K562 (cell line): Measurements from ENCODE around the gene CDS2. TPM values are rescaled to one million over a fixed set of nuclear protein-coding genes. Genes with fewer than 3 reads are reported as not detected.

Source experiments
- FOXK2 ChIP-seq, 2 experiments: fragments of 450-650 bp; IDR thresholded peaks in 1 of 2; conservative IDR thresholded peaks in 1 of 2; 2 replicates each; pipeline ENCODE4 v1.6.1; 2016; ENCODE audit warnings: low read depth in 2 of 2, mild to moderate bottlenecking in 1 of 2
- GATA2 ChIP-seq: sonication (generic); formaldehyde crosslinking; IDR thresholded peaks from 2 replicates; pipeline ENCODE4 v1.4.0; 2020; ENCODE audit warnings: mild to moderate bottlenecking, missing genetic modification reagents
- HSF4 ChIP-seq: fragments of 250-450 bp; sonication (Bioruptor Pico); IDR thresholded peaks from 2 replicates; pipeline ENCODE4 v2.1.2; 2022; ENCODE audit warnings: mild to moderate bottlenecking, moderate library complexity, borderline replicate concordance
- MYC ChIP-seq, 2 experiments: fragments of 250-450 bp in 1 of 2; sonication (Bioruptor Pico) in 1 of 2; IDR thresholded peaks; 2 replicates each; pipeline versions ENCODE4 v1.5.1 to v1.6.1; 2012 to 2021; ENCODE audit warnings: low read depth in 2 of 2, borderline replicate concordance in 1 of 2, improper control_type of control experiment in 1 of 2, low read length in 1 of 2, mild to moderate bottlenecking in 1 of 2, moderate library complexity in 1 of 2
- NFE2 ChIP-seq: IDR thresholded peaks from 2 replicates; pipeline ENCODE4 v1.6.1; 2014; ENCODE audit warnings: antibody characterized with exemption, low read depth
- NFYB ChIP-seq: IDR thresholded peaks from 2 replicates; pipeline ENCODE4 v1.6.1; 2011; ENCODE audit warnings: mild to moderate bottlenecking, moderate library complexity; ENCODE audit not compliant: insufficient read length; ENCODE audit errors: extremely low read depth
- RAD21 ChIP-seq, 2 experiments: fragments of 250-450 bp in 1 of 2; fragments of 450-650 bp in 1 of 2; sonication (Bioruptor Pico) in 1 of 2; formaldehyde crosslinking in 1 of 2; IDR thresholded peaks in 1 of 2; conservative IDR thresholded peaks in 1 of 2; 2 replicates each; pipeline versions ENCODE4 v1.4.0 to v1.8.0; 2020 to 2022; ENCODE audit warnings: mild to moderate bottlenecking in 2 of 2, moderate library complexity in 1 of 2
- ZFPM2 ChIP-seq: fragments of 250-450 bp; sonication (Bioruptor Pico); IDR thresholded peaks from 2 replicates; pipeline ENCODE4 v1.5.1; 2022; ENCODE audit warnings: mild to moderate bottlenecking
- polyA plus RNA-seq, 8 experiments: library from polyadenylated mRNA; depleted of rRNA in 4 of 8; stranded (reverse) in 5 of 8; unstranded in 3 of 8; fragments of >200 nt; fragmentation: Nextera tagmentation in 2 of 8; fragmentation: Illumina TruSeq in 1 of 8; extraction: Ambion mirVana in 2 of 8; extraction: Trizol in 1 of 8; gene quantifications; 2 replicates each; pipeline versions ENCODE4 v1.2.1 to v1.2.3, GENCODE V29; 2011 to 2014; ENCODE audit warnings: inconsistent platforms in 1 of 8, missing spikeins in 1 of 8
- total RNA-seq, 7 experiments: library from RNA; depleted of rRNA in 6 of 7; stranded (reverse); fragments of >200 nt in 6 of 7; fragmentation: Illumina TruSeq in 2 of 7; extraction: Trizol in 2 of 7; gene quantifications; 2 replicates each; pipeline versions ENCODE4 v1.2.1 to v1.2.3, GENCODE V29; 2011 to 2021; ENCODE audit warnings: low replicate concordance in 1 of 7
- TF ChIP-seq, protein P1 (sequence below): fragments of 150-350 bp; IDR thresholded peaks from 2 replicates; pipeline ENCODE4 v1.6.1; 2014; ENCODE audit warnings: low read depth, mild to moderate bottlenecking, low read length, borderline replicate concordance
- TF ChIP-seq, protein P2 (sequence below), 3 experiments: IDR thresholded peaks in 2 of 3; conservative IDR thresholded peaks in 1 of 3; 2 replicates each; pipeline ENCODE4 v1.5.1; 2011 to 2012; ENCODE audit warnings: low read length in 3 of 3, mild to moderate bottlenecking in 3 of 3, control low read depth in 2 of 3, improper control_type of control experiment in 1 of 3, inconsistent platforms in 1 of 3, low read depth in 1 of 3, mixed read lengths in 1 of 3, moderate library complexity in 1 of 3; ENCODE audit not compliant: insufficient read depth in 2 of 3
- TF ChIP-seq, protein P3 (sequence below), 2 experiments: fragments of 450-650 bp; formaldehyde crosslinking in 1 of 2; IDR thresholded peaks; 2 replicates each; pipeline versions ENCODE4 v1.4.0 to v1.6.1; 2014 to 2020; ENCODE audit warnings: mild to moderate bottlenecking in 2 of 2, borderline replicate concordance in 1 of 2, low read depth in 1 of 2

Gene CDS2
- total and polyA plus RNA-seq, 9 of the 15 experiments (the other 6 are each of a cell fraction or from before 2014, with no cell fraction given): 6.4 to 46.4 (median 12.2) TPM

DNA sequence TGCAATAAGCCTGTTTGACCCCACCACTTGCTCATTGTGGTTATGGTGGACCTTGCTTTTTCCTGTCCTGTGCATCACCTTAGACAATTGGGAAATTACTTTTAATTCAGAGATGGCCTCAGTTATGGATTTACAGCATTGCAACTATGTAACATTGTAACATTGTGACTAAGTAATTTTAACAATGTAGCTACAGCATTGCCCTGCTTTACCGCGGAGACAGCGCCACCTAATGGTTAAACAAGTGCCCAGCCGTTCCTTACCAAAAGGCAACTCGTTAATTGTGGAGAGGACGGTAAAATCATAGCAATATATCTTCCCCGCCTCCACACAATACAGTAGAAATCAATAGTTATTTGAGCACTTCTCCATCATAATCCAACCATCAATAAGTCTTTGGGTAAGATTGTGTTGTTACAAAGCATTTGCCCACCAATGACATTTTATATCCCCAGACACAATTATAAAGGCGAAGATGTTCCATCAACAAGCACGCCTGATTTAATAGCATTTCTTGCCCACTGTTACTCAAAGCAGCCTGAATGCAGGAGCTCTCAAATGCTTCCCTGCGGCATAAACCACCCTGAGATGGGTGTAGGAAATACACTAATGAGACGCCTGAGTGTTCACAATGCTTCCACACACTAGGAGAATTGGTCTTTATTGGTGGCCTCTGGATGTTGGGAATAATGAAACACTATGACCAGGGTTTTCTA lies 96.3 kb downstream of the CDS2 start (continued):
- peak; percentile 62 to 79 for TF ChIP-seq RAD21 (CRISPR knock-in tag; conservative IDR thresholded peaks at IDR 0.05 in 1 of 2, IDR thresholded peaks at IDR 0.05 in 1 of 2)
- 0 out of 2 replicates have a peak, but pooled peaks have one; percentile 23 for TF ChIP-seq NFE2
- TF ChIP-seq GATA2 (CRISPR knock-in tag): no peak
- TF ChIP-seq, protein P1, sequence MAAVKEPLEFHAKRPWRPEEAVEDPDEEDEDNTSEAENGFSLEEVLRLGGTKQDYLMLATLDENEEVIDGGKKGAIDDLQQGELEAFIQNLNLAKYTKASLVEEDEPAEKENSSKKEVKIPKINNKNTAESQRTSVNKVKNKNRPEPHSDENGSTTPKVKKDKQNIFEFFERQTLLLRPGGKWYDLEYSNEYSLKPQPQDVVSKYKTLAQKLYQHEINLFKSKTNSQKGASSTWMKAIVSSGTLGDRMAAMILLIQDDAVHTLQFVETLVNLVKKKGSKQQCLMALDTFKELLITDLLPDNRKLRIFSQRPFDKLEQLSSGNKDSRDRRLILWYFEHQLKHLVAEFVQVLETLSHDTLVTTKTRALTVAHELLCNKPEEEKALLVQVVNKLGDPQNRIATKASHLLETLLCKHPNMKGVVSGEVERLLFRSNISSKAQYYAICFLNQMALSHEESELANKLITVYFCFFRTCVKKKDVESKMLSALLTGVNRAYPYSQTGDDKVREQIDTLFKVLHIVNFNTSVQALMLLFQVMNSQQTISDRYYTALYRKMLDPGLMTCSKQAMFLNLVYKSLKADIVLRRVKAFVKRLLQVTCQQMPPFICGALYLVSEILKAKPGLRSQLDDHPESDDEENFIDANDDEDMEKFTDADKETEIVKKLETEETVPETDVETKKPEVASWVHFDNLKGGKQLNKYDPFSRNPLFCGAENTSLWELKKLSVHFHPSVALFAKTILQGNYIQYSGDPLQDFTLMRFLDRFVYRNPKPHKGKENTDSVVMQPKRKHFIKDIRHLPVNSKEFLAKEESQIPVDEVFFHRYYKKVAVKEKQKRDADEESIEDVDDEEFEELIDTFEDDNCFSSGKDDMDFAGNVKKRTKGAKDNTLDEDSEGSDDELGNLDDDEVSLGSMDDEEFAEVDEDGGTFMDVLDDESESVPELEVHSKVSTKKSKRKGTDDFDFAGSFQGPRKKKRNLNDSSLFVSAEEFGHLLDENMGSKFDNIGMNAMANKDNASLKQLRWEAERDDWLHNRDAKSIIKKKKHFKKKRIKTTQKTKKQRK: no peak
- TF ChIP-seq FOXK2 (conservative IDR thresholded peaks at IDR 0.05 in 1 of 2, IDR thresholded peaks at IDR 0.05 in 1 of 2; ENCODE audit: low read depth in 2 of 2): no peak
- no peak for TF ChIP-seq HSF4 (CRISPR knock-in tag)
- TF ChIP-seq, protein P2, sequence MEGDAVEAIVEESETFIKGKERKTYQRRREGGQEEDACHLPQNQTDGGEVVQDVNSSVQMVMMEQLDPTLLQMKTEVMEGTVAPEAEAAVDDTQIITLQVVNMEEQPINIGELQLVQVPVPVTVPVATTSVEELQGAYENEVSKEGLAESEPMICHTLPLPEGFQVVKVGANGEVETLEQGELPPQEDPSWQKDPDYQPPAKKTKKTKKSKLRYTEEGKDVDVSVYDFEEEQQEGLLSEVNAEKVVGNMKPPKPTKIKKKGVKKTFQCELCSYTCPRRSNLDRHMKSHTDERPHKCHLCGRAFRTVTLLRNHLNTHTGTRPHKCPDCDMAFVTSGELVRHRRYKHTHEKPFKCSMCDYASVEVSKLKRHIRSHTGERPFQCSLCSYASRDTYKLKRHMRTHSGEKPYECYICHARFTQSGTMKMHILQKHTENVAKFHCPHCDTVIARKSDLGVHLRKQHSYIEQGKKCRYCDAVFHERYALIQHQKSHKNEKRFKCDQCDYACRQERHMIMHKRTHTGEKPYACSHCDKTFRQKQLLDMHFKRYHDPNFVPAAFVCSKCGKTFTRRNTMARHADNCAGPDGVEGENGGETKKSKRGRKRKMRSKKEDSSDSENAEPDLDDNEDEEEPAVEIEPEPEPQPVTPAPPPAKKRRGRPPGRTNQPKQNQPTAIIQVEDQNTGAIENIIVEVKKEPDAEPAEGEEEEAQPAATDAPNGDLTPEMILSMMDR (IDR thresholded peaks at IDR 0.05 in 2 of 3, conservative IDR thresholded peaks at IDR 0.05 in 1 of 3; ENCODE audit: insufficient read depth in 2 of 3, low read depth in 1 of 3, low read length in 3 of 3): peak; percentile 72 to 88 (median 84)
- TF ChIP-seq, protein P3, sequence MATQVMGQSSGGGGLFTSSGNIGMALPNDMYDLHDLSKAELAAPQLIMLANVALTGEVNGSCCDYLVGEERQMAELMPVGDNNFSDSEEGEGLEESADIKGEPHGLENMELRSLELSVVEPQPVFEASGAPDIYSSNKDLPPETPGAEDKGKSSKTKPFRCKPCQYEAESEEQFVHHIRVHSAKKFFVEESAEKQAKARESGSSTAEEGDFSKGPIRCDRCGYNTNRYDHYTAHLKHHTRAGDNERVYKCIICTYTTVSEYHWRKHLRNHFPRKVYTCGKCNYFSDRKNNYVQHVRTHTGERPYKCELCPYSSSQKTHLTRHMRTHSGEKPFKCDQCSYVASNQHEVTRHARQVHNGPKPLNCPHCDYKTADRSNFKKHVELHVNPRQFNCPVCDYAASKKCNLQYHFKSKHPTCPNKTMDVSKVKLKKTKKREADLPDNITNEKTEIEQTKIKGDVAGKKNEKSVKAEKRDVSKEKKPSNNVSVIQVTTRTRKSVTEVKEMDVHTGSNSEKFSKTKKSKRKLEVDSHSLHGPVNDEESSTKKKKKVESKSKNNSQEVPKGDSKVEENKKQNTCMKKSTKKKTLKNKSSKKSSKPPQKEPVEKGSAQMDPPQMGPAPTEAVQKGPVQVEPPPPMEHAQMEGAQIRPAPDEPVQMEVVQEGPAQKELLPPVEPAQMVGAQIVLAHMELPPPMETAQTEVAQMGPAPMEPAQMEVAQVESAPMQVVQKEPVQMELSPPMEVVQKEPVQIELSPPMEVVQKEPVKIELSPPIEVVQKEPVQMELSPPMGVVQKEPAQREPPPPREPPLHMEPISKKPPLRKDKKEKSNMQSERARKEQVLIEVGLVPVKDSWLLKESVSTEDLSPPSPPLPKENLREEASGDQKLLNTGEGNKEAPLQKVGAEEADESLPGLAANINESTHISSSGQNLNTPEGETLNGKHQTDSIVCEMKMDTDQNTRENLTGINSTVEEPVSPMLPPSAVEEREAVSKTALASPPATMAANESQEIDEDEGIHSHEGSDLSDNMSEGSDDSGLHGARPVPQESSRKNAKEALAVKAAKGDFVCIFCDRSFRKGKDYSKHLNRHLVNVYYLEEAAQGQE (IDR thresholded peaks at IDR 0.05; ENCODE audit: borderline replicate concordance): peak; percentile 46; the same call in 1 of the 2 replicates
- TF ChIP-seq, protein P3 (CRISPR knock-in tag; IDR thresholded peaks at IDR 0.05; ENCODE audit: low read depth): no peak
- no peak for TF ChIP-seq ZFPM2 (CRISPR knock-in tag)
- TF ChIP-seq MYC (IDR thresholded peaks at IDR 0.05; ENCODE audit: low read depth, low read length): no peak
- no peak for TF ChIP-seq MYC (CRISPR knock-in tag; IDR thresholded peaks at IDR 0.05; ENCODE audit: borderline replicate concordance, low read depth)
- no peak for TF ChIP-seq NFYB
